Fibroblast of peridontal ligament (primary cell): ENCODE results near the gene PPP2R5E.

Experiments
- DNase-seq: peaks from one replicate; pipeline ENCODE4 v3.0.0-alpha.2; 2010; ENCODE audit errors: extremely low read depth

PPP2R5E gene

DNA sequence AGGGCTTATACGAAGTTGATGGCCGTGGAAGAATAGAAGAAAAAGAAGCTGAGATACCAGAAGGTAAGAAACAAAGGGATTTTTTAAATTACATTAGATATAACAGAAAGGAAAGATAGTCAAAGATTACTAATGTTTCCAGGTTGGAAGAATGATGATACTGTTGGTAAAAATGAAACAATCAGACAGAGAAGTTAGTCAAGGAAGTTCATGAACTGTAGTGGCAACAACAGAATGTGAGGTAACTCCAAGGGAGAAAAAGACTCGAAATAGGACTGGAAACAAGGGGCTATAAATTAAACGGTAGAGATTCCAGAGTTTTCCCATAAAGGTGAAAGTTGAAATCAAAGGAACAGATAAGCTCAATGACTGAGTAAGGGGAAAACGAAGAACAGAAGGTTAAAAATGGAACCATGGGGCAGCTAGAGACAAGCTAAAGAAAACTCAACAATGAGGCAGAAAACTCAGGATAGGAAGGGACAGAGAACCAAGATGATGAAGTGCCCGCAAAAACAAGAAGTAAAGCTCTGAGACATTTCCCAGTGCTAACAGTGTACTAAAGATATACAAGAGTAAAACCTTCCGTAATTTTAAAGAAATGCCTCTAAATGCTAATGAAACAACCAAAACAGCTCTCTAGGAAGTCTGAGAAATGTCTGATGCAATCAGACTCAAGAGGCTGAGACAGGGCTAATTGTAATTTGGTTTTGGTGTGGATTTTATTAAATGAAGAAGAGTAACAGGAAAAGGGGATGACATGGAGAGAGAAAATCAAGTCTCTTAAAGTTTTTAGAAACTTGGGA is 70.0 kb downstream of the PPP2R5E start:
- DNase-seq = peak; percentile 32

GRCh38 chr14:63470962-63471793 is 72.0 kb downstream of the PPP2R5E start:
- peak; percentile 77 for DNase-seq

DNA sequence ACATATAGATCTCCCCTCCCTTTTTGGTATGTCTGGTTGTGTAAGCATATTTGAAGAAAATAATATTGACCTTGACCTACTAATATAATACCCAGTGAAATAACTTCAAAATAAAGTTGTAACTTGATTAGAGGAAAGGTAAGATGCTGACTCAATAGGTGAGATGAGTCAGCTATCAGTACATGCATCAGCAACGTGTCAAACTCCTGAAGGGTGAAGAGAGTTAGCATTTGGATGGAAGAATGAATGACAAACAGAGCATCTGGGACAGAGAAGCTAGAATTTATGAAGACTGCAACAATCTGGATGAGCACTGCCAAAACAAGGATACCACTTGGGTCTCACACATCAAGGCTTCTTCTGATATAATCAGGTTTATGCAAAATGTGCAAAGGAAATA is 74.9 kb downstream of the PPP2R5E start:
- DNase-seq = no peak

GRCh38 chr14:63467440-63468072 is 75.6 kb downstream of the PPP2R5E start:
- peak; percentile 21 for DNase-seq

DNA sequence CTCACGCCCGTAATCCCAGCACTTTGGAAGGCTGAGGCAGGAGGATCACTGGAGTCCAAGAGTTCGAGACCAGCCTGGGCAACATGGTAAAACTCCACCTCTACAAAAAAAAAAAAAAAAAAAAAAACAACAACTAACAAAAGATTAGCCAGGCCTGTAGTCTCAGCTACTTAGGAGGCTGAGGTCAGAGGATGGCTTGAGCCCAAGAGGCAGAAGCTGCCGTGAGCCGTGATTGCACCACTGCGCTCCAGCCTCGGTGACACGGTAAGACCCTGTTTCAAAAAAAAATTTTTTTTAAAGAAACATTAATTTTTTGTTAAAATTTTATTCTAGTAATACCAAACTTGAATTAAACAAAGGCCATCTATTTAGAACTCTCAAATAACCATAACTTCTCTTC is 77.8 kb downstream of the PPP2R5E start:
- DNase-seq = no peak

DNA sequence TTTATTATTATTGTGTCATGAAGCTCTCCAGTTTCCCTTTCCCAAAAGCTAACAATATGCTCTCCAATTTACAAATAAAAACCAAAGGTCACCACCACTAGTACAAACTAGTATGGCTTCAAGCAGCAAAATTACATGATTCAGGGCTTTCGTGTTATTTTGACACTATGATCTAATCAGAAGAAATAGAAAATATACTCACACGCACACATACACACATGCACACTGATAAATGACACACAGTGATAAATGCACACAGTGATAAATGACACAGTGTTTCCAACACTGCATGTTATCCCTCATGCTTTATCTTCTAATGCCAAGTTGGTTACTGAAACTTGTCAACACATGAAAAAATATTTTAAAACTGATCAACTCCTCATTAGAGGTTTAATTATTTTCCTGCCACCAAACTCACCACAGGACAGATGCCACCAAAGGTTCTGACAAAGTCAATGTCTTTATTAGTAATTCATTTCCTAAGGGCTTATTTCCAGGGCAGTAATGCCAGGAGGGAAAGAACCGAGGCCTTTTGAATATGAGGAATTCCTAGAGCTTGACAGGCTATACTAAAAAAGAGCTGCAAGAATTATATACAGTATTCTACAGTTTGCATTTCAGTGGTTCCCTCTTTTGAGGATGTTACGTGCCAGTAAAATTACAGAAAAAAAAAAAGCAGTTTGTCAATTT is 82.4 kb downstream of the PPP2R5E start:
- no peak for DNase-seq

DNA sequence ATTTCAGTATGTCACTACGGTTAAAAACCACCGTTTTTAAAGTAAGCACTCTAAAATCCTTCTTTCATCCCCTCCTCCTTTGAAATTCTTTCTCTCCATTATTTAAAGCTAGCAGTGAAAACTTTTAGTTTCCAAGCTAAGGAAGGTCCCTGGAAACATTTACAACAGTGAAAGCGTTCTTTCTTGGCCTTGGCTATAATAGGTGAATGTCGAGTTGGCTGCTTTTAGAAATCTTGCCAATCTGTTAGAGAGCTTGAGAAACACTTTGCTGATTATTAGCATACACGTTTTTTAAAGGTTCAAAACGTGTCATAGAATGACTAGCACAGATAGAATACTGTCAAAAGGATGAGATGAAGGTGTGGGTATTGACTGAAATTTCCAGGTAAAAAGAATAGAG is 83.4 kb downstream of the PPP2R5E start:
- DNase-seq = no peak

GRCh38 chr14:63457498-63457897 is 85.7 kb downstream of the PPP2R5E start:
- DNase-seq = no peak

DNA sequence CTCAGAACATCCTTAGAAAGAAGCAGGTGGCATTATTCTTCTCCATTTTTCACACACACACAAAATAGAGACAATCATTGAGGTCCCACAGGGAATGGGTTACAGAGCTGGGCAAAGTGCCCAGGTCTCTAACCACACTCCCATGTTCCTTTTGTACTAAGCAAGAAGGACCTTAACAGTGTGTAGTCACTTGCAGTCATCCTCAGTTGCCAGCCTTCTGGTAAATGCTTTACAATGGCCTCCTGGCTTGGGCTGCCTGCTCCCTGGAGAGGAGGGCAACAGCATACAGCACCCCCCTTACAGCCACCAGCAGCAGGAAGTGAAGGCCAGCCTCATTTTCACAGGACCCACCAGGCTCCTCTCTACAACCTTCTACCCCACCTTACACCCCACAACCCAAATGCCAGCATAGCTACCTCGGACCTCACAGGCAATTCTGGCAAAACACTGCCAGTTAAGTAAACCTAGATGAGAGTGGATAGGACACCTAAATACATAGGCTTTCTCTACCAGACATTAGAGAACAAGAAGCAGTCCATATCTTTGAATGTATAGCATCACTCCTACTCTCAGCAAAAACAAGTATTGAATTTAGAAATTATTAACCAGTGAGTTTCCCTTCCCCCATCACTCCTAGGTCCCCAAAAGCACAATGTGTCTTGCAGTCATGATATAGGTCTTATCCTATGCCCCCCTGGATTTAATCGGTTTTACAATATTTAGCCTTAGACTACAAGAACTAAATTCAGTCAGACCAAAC is 88.1 kb downstream of the PPP2R5E start:
- DNase-seq = peak; percentile 46

GRCh38 chr14:63454436-63454835 is 88.7 kb downstream of the PPP2R5E start:
- DNase-seq = no peak

GRCh38 chr14:63453443-63453936 is 89.7 kb downstream of the PPP2R5E start:
- no peak for DNase-seq

DNA sequence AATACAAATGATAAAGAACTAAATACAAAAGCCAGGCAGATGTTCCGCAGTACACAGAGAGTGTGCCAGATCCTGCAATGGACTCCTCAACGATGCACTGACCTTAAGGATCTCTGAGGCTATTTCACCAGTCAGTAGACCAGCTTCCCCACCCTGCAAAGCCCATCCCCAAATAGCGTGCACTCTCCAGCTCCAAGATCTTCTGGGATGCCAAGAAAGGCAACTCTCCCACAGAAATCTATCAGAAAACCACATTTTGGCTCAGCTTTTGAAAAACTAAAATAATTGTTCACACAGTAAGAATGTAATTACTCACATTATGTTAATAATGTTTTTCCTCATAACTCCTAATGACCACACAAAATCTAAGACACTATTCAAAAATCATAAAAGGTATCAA is 90.4 kb downstream of the PPP2R5E start:
- no peak for DNase-seq

- no peak for DNase-seq
These were observed 94.3 kb downstream of the PPP2R5E start for GRCh38 chr14:63448841-63449240.

- DNase-seq = no peak
These were observed 98.6 kb downstream of the PPP2R5E start for GRCh38 chr14:63444588-63444987.

DNA sequence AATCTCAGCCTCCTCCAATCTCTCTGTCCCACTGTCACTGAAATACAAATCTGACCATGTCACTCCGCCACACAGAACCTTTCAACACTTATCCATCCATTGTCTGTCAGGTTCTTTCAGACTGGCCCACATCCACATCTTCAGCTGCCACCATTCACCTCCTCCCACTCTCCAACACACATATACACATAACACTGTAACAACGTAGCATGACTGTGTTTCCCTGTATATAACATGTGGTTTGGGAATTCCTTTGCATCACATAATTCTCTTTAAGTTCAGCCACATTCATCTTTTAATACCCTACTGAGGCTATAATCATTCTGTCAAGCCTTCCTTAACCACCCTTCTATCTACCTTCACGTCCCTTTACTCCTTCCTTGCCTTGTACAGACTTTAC is 99.2 kb downstream of the PPP2R5E start:
- no peak for DNase-seq

DNA sequence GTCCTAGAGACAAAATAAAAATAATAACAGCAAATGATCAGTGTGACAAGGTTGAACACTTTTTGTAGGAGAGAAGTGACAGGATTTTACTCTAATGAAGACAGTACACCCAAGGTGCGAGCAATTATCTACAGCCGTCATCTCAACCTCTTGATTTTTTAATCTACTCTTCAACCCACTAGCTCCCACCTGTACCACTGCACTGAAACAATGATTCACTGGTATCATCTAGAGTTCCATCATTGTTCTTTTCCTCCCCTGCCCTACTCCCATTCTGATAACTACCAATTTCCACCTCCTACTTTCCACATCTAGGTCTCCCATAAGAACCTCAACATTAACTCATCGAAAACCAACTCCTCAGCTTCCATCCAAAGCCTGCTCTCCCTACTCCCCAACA is 99.8 kb downstream of the PPP2R5E start:
- no peak for DNase-seq

GRCh38 chr14:63438065-63438757 is 105.0 kb downstream of the PPP2R5E start:
- peak; percentile 93 for DNase-seq

GRCh38 chr14:63436286-63437098 is 106.7 kb downstream of the PPP2R5E start:
- no peak for DNase-seq

GRCh38 chr14:63435838-63436237 is 107.3 kb downstream of the PPP2R5E start:
- peak; percentile 95 for DNase-seq

- no peak for DNase-seq
These were observed 108.0 kb downstream of the PPP2R5E start for GRCh38 chr14:63435204-63435603.
